Measurements from ENCODE around the gene RPS19BP1.
"Not testable (repeated sequence)": the region's sequence is repeated elsewhere in the genome, so short reads cannot be mapped to it uniquely, and the experiment has no call there.

Gene RPS19BP1

DNA sequence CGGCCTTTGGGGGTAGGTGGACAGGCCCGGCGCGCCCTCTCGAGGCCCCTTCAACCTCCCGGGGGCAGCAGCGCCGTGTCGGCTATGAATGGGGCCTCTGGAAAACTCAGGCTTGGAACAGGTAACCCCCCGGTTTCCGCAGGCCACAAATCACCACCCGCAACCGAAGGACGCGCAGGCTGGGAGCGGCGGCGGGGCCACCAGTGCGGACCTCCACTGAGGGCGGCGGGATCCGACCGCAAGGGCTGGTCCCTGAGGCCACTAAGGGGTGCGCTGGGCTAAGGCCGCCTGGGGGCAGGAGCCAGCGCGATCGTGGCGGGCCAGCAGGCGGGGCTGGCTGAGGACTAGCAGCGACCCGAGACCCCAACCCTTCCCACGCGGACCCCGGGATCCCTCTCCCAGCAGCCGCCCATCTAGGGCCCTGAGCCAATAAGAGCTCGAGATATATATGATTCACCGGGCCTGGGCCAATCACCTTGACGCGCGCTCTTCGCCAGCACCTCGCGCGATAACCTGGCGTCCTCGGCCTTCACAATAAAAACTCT lies 12.8 kb downstream of the RPS19BP1 start:
- Mint-ChIP-seq H3K36me3 (peaks cover 56 to 59% of the 10 kb centered on the region in 2 donors), H3K27ac (peak overlapping the region; percentile 97), H3K4me1 (peaks cover 44 to 67% of the 10 kb centered on the region in 2 donors), H3K4me3 (peak overlapping the region; percentile 85 to 99), H3K27me3 (no peaks in the 10 kb centered on the region), H3K9me3 (no peaks in the 10 kb centered on the region)
- ATAC-seq (replicated peaks): peak; percentile 90 to 92
- peak; percentile 96 for DNase-seq

GRCh38 chr22:39518996-39519680 lies 13.4 kb downstream of the RPS19BP1 start:
- peak; percentile 1 to 6 for ATAC-seq (replicated peaks)
- no peaks in the 10 kb centered on the region for H3K9me3 Mint-ChIP-seq

GRCh38 chr22:39518144-39518786 lies 14.3 kb downstream of the RPS19BP1 start:
- H3K9me3 Mint-ChIP-seq: no peaks in the 10 kb centered on the region
- H3K4me1 Mint-ChIP-seq: peaks cover 46 to 68% of the 10 kb centered on the region in 2 donors
- H3K27me3 Mint-ChIP-seq: no peaks in the 10 kb centered on the region
- ATAC-seq (replicated peaks) (no peak), DNase-seq (no peak)
- peak overlapping the region in 1 of 2 donors; percentile 99 for H3K4me3 Mint-ChIP-seq
- peaks cover 57 to 61% of the 10 kb centered on the region in 2 donors for H3K36me3 Mint-ChIP-seq
- no peak overlapping the region for H3K27ac Mint-ChIP-seq

More at GRCh38 chr22:39518996-39519680, 13.4 kb downstream of the RPS19BP1 start:
- Mint-ChIP-seq H3K4me1 (peaks cover 45 to 67% of the 10 kb centered on the region in 2 donors), H3K27ac (peak overlapping the region; percentile 97), H3K27me3 (no peaks in the 10 kb centered on the region), H3K36me3 (peaks cover 56 to 59% of the 10 kb centered on the region in 2 donors), H3K4me3 (peak overlapping the region; percentile 85 to 99)
- DNase-seq: no peak

GRCh38 chr22:39517470-39517869 lies 15.1 kb downstream of the RPS19BP1 start:
- Mint-ChIP-seq H3K9me3 (no peaks in the 10 kb centered on the region), H3K4me1 (peaks cover 39 to 60% of the 10 kb centered on the region in 2 donors), H3K27ac (no peak overlapping the region), H3K36me3 (peaks cover 54 to 61% of the 10 kb centered on the region in 2 donors), H3K4me3 (no peak overlapping the region), H3K27me3 (no peaks in the 10 kb centered on the region)
- DNase-seq (no peak), ATAC-seq (replicated peaks) (no peak)

DNA sequence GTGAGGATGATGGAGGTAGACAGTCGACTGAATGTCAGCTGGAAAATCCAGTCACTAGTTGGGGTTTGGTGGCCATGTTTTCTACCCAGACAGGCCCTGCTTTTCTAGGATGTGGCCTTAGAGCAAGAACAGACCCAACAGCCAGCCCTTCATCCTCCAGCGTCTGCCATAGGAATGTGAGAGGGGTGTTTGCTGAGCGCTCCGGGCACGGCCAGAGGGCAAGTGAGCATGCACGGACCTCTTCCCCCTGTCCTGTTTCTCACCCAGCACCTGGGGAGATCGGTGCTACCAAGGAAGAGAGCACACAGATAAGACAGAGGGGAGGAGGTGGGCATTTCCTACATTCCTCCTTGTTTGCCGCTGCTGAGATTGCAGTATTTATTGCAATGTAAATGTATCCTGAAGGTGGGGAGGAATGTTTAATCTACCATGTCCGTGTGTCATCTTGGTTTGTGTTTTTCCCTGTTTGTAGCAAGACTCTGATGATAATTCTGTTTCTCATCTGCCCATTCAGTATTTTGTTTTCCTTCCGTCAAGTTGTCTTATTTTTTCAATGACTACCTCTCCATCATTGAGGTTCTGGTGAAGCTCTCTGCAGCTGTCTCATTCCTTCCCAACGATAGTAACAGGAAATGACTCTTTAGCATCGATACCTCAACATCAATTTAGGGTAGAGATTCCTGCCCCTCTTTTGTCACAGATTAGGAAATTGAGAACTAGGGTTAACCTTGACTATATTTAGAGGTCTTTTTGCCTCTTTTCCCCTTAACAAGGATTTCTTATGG lies 17.1 kb downstream of the RPS19BP1 start:
- no peak for DNase-seq
- H3K36me3 Mint-ChIP-seq: peaks cover 46 to 55% of the 10 kb centered on the region in 2 donors
- no peak overlapping the region for H3K4me3 Mint-ChIP-seq
- no peaks in the 10 kb centered on the region for H3K9me3 Mint-ChIP-seq
- H3K27ac Mint-ChIP-seq: peak overlapping the region; percentile 92
- H3K27me3 Mint-ChIP-seq: no peaks in the 10 kb centered on the region
- H3K4me1 Mint-ChIP-seq: peaks cover 31 to 45% of the 10 kb centered on the region in 2 donors
- no peak for ATAC-seq (replicated peaks)

DNA sequence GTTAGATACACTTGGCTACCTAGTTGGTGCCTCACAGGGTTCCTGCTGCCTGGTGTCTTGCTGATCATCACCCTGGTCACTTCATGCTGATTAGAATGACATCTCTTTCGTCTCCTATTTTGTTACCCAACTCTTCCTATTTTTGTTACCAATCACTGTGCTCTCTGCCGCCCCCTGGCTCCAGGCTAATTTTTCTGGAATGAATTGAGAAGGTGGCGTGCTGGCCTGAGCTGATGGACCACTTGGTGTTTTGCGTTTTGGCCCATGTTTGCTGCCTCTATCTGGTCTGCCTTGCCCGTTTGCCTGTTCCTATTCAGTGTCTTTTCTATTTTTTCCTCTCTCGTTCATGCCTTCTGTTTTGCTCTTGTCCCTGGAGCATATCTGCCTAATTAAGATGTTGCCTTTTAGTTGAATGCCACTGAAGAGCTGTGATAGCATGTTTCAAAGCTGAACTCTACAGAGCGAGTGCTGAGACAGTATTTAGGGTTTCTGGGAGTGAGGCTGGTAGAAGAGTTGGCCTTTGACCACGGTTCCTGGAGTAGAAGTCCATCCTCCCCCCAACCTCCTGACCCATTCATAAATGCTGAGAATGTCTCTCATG lies 18.1 kb downstream of the RPS19BP1 start:
- ATAC-seq (replicated peaks): no peak
- Mint-ChIP-seq H3K27ac (peak overlapping the region; percentile 44), H3K36me3 (peaks cover 47 to 55% of the 10 kb centered on the region in 2 donors)

GRCh38 chr22:39513791-39514190 lies 18.8 kb downstream of the RPS19BP1 start:
- Mint-ChIP-seq H3K36me3 (peaks cover 50 to 60% of the 10 kb centered on the region in 2 donors), H3K27ac (no peak overlapping the region), H3K4me3 (no peak overlapping the region), H3K27me3 (no peaks in the 10 kb centered on the region), H3K9me3 (no peaks in the 10 kb centered on the region), H3K4me1 (peaks cover 36 to 43% of the 10 kb centered on the region in 2 donors)
- DNase-seq: no peak
- ATAC-seq (replicated peaks): no peak

More for the DNA sequence above, 18.1 kb downstream of the RPS19BP1 start:
- peaks cover 34 to 44% of the 10 kb centered on the region in 2 donors for H3K4me1 Mint-ChIP-seq
- no peaks in the 10 kb centered on the region for H3K27me3 Mint-ChIP-seq
- DNase-seq: no peak
- no peak overlapping the region for H3K4me3 Mint-ChIP-seq
- no peaks in the 10 kb centered on the region for H3K9me3 Mint-ChIP-seq

- DNase-seq (no peak), ATAC-seq (replicated peaks) (no peak)
- peaks cover 55 to 68% of the 10 kb centered on the region in 2 donors for H3K36me3 Mint-ChIP-seq
- no peaks in the 10 kb centered on the region for H3K27me3 Mint-ChIP-seq
- peaks cover 36 to 50% of the 10 kb centered on the region in 2 donors for H3K4me1 Mint-ChIP-seq
- no peaks in the 10 kb centered on the region for H3K9me3 Mint-ChIP-seq
- no peak overlapping the region for H3K4me3 Mint-ChIP-seq
- H3K27ac Mint-ChIP-seq: peak overlapping the region; percentile 25
Measured at GRCh38 chr22:39512026-39512425, 20.5 kb downstream of the RPS19BP1 start.

- no peaks in the 10 kb centered on the region for H3K9me3 Mint-ChIP-seq
- no peak for ATAC-seq (replicated peaks)
- no peaks in the 10 kb centered on the region for H3K27me3 Mint-ChIP-seq
- H3K27ac Mint-ChIP-seq: peak overlapping the region; percentile 7
- H3K4me3 Mint-ChIP-seq: no peak overlapping the region
- DNase-seq: no peak
- H3K4me1 Mint-ChIP-seq: peaks cover 36 to 53% of the 10 kb centered on the region in 2 donors
- peaks cover 59 to 74% of the 10 kb centered on the region in 2 donors for H3K36me3 Mint-ChIP-seq
Measured at GRCh38 chr22:39511226-39511625, 21.3 kb downstream of the RPS19BP1 start.

- H3K4me3 Mint-ChIP-seq: no peak overlapping the region
- H3K4me1 Mint-ChIP-seq: peaks cover 35 to 52% of the 10 kb centered on the region in 2 donors
- DNase-seq (no peak), ATAC-seq (replicated peaks) (no peak)
- H3K9me3 Mint-ChIP-seq: no peaks in the 10 kb centered on the region
- peaks cover 58 to 74% of the 10 kb centered on the region in 2 donors for H3K36me3 Mint-ChIP-seq
- H3K27me3 Mint-ChIP-seq: no peaks in the 10 kb centered on the region
- H3K27ac Mint-ChIP-seq: peak overlapping the region; percentile 3
Measured at GRCh38 chr22:39510529-39511149, 21.9 kb downstream of the RPS19BP1 start.

DNA sequence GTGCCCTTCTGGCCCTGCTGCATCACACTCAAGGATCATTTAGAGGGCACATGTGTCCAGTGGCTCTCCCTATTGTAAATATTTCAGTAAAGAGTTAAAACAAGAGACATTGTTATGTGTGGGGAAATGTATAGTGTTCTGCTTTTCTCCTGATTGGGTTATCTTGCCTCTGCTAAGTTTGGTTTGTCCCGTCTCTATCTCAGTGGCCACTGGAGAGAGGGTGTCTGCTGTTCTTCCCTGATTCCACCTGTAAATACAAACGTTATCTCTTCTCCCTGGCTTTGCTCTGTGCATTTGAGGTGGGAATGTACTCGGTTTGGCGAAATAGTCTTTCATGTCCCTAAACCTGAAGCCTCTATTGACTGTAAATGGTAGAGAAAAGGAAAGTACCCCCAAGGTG lies 24.2 kb downstream of the RPS19BP1 start:
- peaks cover 54 to 71% of the 10 kb centered on the region in 2 donors for H3K36me3 Mint-ChIP-seq
- H3K27me3 Mint-ChIP-seq: no peaks in the 10 kb centered on the region
- no peaks in the 10 kb centered on the region for H3K9me3 Mint-ChIP-seq
- DNase-seq (no peak), ATAC-seq (replicated peaks) (no peak)
- no peak overlapping the region for H3K4me3 Mint-ChIP-seq
- H3K4me1 Mint-ChIP-seq: peaks cover 30 to 49% of the 10 kb centered on the region in 2 donors
- H3K27ac Mint-ChIP-seq: no peak overlapping the region

DNA sequence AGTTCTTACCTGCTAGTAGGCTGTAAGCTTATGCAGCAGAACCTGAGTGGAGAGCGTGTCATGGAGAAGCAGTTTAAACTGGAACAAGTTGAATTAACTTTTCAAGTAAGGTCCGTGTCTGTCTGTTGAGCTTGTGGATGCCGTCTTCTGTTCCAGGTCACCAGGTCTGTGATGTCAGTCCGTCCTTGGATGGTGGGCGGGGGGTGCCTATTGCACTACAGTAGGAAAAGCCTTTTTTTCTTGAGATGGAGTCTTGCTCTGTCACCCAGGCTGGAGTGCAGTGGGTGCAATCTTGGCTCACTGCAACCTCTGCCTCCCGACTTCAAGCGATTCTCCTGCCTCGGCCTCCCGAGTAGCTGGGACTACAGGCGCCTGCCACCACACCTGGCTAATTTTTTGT lies 25.5 kb downstream of the RPS19BP1 start:
- Mint-ChIP-seq H3K36me3 (peaks cover 48 to 62% of the 10 kb centered on the region in 2 donors), H3K4me1 (peaks cover 30 to 51% of the 10 kb centered on the region in 2 donors)
- H3K4me3 Mint-ChIP-seq; ATAC-seq (replicated peaks); H3K27me3 Mint-ChIP-seq; H3K27ac Mint-ChIP-seq; H3K9me3 Mint-ChIP-seq; DNase-seq: not testable (repeated sequence)

- Mint-ChIP-seq H3K36me3 (peaks cover 30 to 43% of the 10 kb centered on the region in 2 donors), H3K4me3 (peak overlapping the region; percentile 50 to 95), H3K4me1 (peaks cover 28 to 54% of the 10 kb centered on the region in 2 donors), H3K9me3 (no peaks in the 10 kb centered on the region), H3K27me3 (no peaks in the 10 kb centered on the region), H3K27ac (no peak overlapping the region)
- ATAC-seq (replicated peaks) (no peak), DNase-seq (no peak)
Measured at GRCh38 chr22:39504071-39504470, 28.5 kb downstream of the RPS19BP1 start.

Measured in stimulated activated naive B cell treated with anti-CD40 and anti-IgM and Interleukin-4, amounts not matched to agents 10 μg/mL and 1 μg/mL and 100 μg/mL, for 72 hours (primary cell).